Measurements from ENCODE around the gene LRRC32. TPM values are rescaled to one million over a fixed set of nuclear protein-coding genes. Genes with fewer than 3 reads are reported as not detected.

The LRRC32 gene
- total and polyA plus RNA-seq, 2 of the 4 experiments (the other 2 are of a cell fraction): 5.2 to 13.7 TPM

GRCh38 chr11:76719281-76719680 is 48.7 kb upstream of the LRRC32 start:
- intact Hi-C loops (cut with micrococcal nuclease): no loop called here
- H2AK9ac ChIP-seq (replicated peaks; ENCODE audit: low read depth, low read length, poor library complexity): no peak overlapping the region

More at GRCh38 chr11:76719281-76719680, 48.7 kb upstream of the LRRC32 start:
- H4K91ac ChIP-seq (ENCODE audit: insufficient read depth, low read depth, low read length): no peak overlapping the region
- no peaks in the 10 kb centered on the region for H3K79me1 ChIP-seq (ENCODE audit: low read depth in 1 of 2, low read length in 2 of 2)
- no peaks in the 10 kb centered on the region for H4K20me1 ChIP-seq (ENCODE audit: insufficient read depth, low read length)
- H4K5ac ChIP-seq (ENCODE audit: low read depth, low read length): no peak overlapping the region
- BruUV-seq (replicated peaks): no TSS peak
- in situ Hi-C loops (cut with MboI; ENCODE audit: low sequenced_read_pairs) (no loop called here), dilution Hi-C loops (cut with HindIII; ENCODE audit: low sequenced_read_pairs, unreplicated experiment) (no loop called here)
- H3K27me3 ChIP-seq (ENCODE audit: control insufficient read depth, insufficient read depth, low read length): peaks cover 32% of the 10 kb centered on the region
- H2AFZ ChIP-seq (replicated peaks; ENCODE audit: low read length, poor library complexity): no peak overlapping the region
- DNase-seq (no peak), ATAC-seq (ENCODE audit: low read depth) (no peak)
- H2BK120ac ChIP-seq (ENCODE audit: low read depth, low read length): no peak overlapping the region
- H2BK20ac ChIP-seq (ENCODE audit: low read depth, low read length): no peak overlapping the region
- no peaks in the 10 kb centered on the region for H3K36me3 ChIP-seq (ENCODE audit: control insufficient read depth, insufficient read depth, low read length)
- no peak overlapping the region for H3K9ac ChIP-seq (ENCODE audit: low read depth, low read length)
- no peak for TF ChIP-seq MAZ (IDR thresholded peaks at IDR 0.05; ENCODE audit: borderline replicate concordance, low read depth, low read length)
- TF ChIP-seq RCOR1 (IDR thresholded peaks at IDR 0.05; ENCODE audit: insufficient replicate concordance, low read length): no peak
- TF ChIP-seq FOS (IDR thresholded peaks at IDR 0.05; ENCODE audit: low read depth, low read length): no peak
- TF ChIP-seq, protein P1, sequence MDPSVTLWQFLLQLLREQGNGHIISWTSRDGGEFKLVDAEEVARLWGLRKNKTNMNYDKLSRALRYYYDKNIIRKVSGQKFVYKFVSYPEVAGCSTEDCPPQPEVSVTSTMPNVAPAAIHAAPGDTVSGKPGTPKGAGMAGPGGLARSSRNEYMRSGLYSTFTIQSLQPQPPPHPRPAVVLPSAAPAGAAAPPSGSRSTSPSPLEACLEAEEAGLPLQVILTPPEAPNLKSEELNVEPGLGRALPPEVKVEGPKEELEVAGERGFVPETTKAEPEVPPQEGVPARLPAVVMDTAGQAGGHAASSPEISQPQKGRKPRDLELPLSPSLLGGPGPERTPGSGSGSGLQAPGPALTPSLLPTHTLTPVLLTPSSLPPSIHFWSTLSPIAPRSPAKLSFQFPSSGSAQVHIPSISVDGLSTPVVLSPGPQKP (IDR thresholded peaks at IDR 0.05; ENCODE audit: borderline replicate concordance, low read depth, low read length): no peak
- no peak for TF ChIP-seq CEBPB (IDR thresholded peaks at IDR 0.05; ENCODE audit: low read depth, low read length)
- TF ChIP-seq POLR2A (IDR thresholded peaks at IDR 0.05; ENCODE audit: low read depth, low read length): no peak
- TF ChIP-seq USF2 (IDR thresholded peaks at IDR 0.05; ENCODE audit: low read depth, low read length): no peak
- TF ChIP-seq BHLHE40 (IDR thresholded peaks at IDR 0.05; ENCODE audit: low read depth, low read length): no peak
- no peak for TF ChIP-seq MXI1 (IDR thresholded peaks at IDR 0.05; ENCODE audit: borderline replicate concordance, low read depth, low read length)
- TF ChIP-seq NFE2L2 (IDR thresholded peaks at IDR 0.05; ENCODE audit: low read depth, low read length): no peak
- no peak for TF ChIP-seq RFX5 (IDR thresholded peaks at IDR 0.05; ENCODE audit: low read depth, low read length)
- no peak for TF ChIP-seq RAD21 (IDR thresholded peaks at IDR 0.05; ENCODE audit: low read length)
- WGBS, 2 experiments (ENCODE audit: extremely low coverage in 2 of 2, insufficient read length in 1 of 2): 78% methylated on average over 4 of the region's 19 CpGs; no CpG with 5 or more reads in 1 of the 2 experiments
- no peak overlapping the region for H3K18ac ChIP-seq (ENCODE audit: low read depth, low read length)
- no peak overlapping the region for H3K27ac ChIP-seq (ENCODE audit: insufficient read depth, low read length)
- ChIA-PET CTCF (no interaction called here), POLR2A (ENCODE audit: unreplicated experiment) (no interaction called here)
- H2BK15ac ChIP-seq (ENCODE audit: low read depth, low read length): no peak overlapping the region
- no peaks in the 10 kb centered on the region for H3K4me1 ChIP-seq (ENCODE audit: control insufficient read depth, insufficient read depth, low read length)
- no peak overlapping the region for H3K14ac ChIP-seq (replicated peaks; ENCODE audit: low read depth, low read length)
- H3K4me2 ChIP-seq (ENCODE audit: low read depth, low read length): no peak overlapping the region
- H3K23ac ChIP-seq (ENCODE audit: low read depth, low read length): no peak overlapping the region
- H3K4me3 ChIP-seq (ENCODE audit: insufficient read depth, low read depth, low read length): no peak overlapping the region
- no peak overlapping the region for H3K4ac ChIP-seq (ENCODE audit: low read depth, low read length)
- H2AK5ac ChIP-seq (ENCODE audit: low read depth, low read length): no peak overlapping the region
- H3K56ac ChIP-seq (ENCODE audit: extremely low read depth, insufficient read depth, low read length): no peak overlapping the region
- H4K8ac ChIP-seq (ENCODE audit: low read depth in 2 of 2, low read length in 2 of 2): no peak overlapping the region
- no peak overlapping the region for H2BK5ac ChIP-seq (ENCODE audit: low read depth, low read length, poor library complexity, severe bottlenecking)
- no peaks in the 10 kb centered on the region for H3K9me3 ChIP-seq (ENCODE audit: control insufficient read depth, insufficient read depth, low read length)
- H3K9me1 ChIP-seq (ENCODE audit: insufficient read depth, low read length): no peaks in the 10 kb centered on the region; the same call in 1 of the 2 replicates

All from IMR-90 (cell line).